PC-9 (cell line): Measurements from ENCODE around the gene EXD3. TPM values are rescaled to one million over a fixed set of nuclear protein-coding genes. Genes with fewer than 3 reads are reported as not detected.

ENCODE experiments used
- BruUV-seq: library from RNA; stranded (reverse); fragments of 400-500 nt; replicated peaks from 2 replicates; lab custom pipeline; 2021; lab: Mats Ljungman, UMichigan
- CTCF ChIA-PET: fragments of 300-600 bp; sonication (Branson Sonifier 250); formaldehyde crosslinking; loops from one replicate; lab custom pipeline; 2022; ENCODE audit warnings: antibody characterized with exemption; lab: Charles Lee
- POLR2A ChIA-PET: fragments of 300-600 bp; sonication (Branson Sonifier 250); formaldehyde crosslinking; loops from one replicate; lab custom pipeline; 2022; ENCODE audit warnings: antibody characterized with exemption; ENCODE audit not compliant: unreplicated experiment; lab: Charles Lee
- DNase-seq, 2 experiments: peaks; one replicate each; pipeline versions ENCODE4 v3.0.0 to v3.0.0-alpha.2; 2015 to 2022; ENCODE audit warnings: mixed read lengths in 1 of 2
- H2AFZ ChIP-seq: fragments of 200-600 bp; sonication (generic); 2 replicates; pipeline ENCODE4 v1.8.1; 2017; ENCODE audit warnings: antibody characterized with exemption
- H3F3A ChIP-seq: fragments of 200-600 bp; sonication (generic); 2 replicates; pipeline ENCODE4 v1.8.1; 2017; ENCODE audit warnings: antibody characterized with exemption, mild to moderate bottlenecking, low read depth; ENCODE audit not compliant: insufficient read depth
- H3K27ac ChIP-seq: fragments of 200-600 bp; sonication (generic); 2 replicates; pipeline ENCODE4 v1.6.1; 2016; ENCODE audit warnings: mixed run types
- H3K27me3 ChIP-seq: fragments of 200-600 bp; sonication (generic); 2 replicates; pipeline ENCODE4 v1.6.1; 2016; ENCODE audit warnings: low read depth, mixed run types; ENCODE audit not compliant: insufficient read depth
- H3K36me3 ChIP-seq: fragments of 200-600 bp; sonication (generic); 2 replicates; pipeline ENCODE4 v1.6.1; 2016; ENCODE audit warnings: low read depth, mixed run types
- H3K4me1 ChIP-seq: fragments of 200-600 bp; sonication (generic); replicated peaks from 2 replicates; pipeline ENCODE4 v1.6.1; 2016; ENCODE audit warnings: mixed run types; ENCODE audit not compliant: insufficient read depth
- H3K4me2 ChIP-seq: fragments of 200-600 bp; sonication (generic); 2 replicates; pipeline ENCODE4 v1.6.1; 2017; ENCODE audit warnings: mixed run types
- H3K4me3 ChIP-seq: fragments of 200-600 bp; sonication (generic); 2 replicates; pipeline ENCODE4 v1.6.1; 2016; ENCODE audit warnings: mixed run types
- H3K79me2 ChIP-seq: fragments of 200-600 bp; sonication (generic); 2 replicates; pipeline ENCODE4 v1.6.1; 2017; ENCODE audit warnings: low read depth, mixed run types
- H3K9me2 ChIP-seq: fragments of 200-600 bp; sonication (generic); 2 replicates; pipeline ENCODE4 v1.8.1; 2017; ENCODE audit warnings: mild to moderate bottlenecking; ENCODE audit not compliant: insufficient read depth
- H3K9me3 ChIP-seq: fragments of 200-600 bp; sonication (generic); 2 replicates; pipeline ENCODE4 v1.8.1; 2016; ENCODE audit warnings: low read depth; ENCODE audit not compliant: insufficient read depth
- H4K20me1 ChIP-seq: fragments of 200-600 bp; sonication (generic); 2 replicates; pipeline ENCODE4 v1.8.1; 2017; ENCODE audit not compliant: insufficient read depth
- EZH2 ChIP-seq: fragments of 200-600 bp; sonication (generic); IDR thresholded peaks from 2 replicates; pipeline ENCODE4 v1.8.0; 2017; ENCODE audit warnings: antibody characterized with exemption, low read depth
- intact Hi-C: fragments of 100-400 bp; cut with micrococcal nuclease; formaldehyde crosslinking; loops from one replicate; pipeline ENCODE4 v1.10.0; 2022; ENCODE audit not compliant: unreplicated experiment
- total RNA-seq: library from RNA; stranded (reverse); gene quantifications from 2 replicates; pipeline ENCODE4 v1.2.3, GENCODE V29; 2021
- TF ChIP-seq, protein P1 (sequence below): fragments of 200-600 bp; sonication (generic); conservative IDR thresholded peaks from 2 replicates; pipeline ENCODE4 v1.6.1; 2017; ENCODE audit warnings: mixed run types, antibody characterized with exemption, mild to moderate bottlenecking, moderate library complexity

The EXD3 gene
- total RNA-seq, 1 experiment from 2014 or later: 23.7 TPM

DNA sequence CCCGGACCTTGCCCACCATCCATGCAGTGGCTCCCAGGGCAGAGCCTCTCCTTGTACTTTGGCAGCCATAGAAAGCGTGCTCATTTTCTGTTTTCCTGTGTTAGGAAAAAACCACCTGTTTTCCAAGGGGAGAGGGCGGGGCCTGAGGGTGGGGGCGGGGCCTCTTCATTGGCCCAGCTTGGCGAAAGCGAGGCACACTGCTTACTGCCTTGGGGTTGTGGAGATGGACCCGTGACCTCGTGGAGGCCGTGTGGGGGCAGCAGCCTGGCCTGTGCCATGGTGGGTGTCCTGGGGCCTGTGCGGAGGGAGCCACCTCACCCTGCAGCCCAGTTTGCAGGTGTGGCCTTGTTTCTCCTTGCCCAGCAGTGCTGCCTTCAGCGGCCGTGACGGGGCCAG, 149.9 kb downstream of the EXD3 start:
- H3K4me2 ChIP-seq: no peak overlapping the region
- H3K27me3 ChIP-seq: no peaks in the 10 kb centered on the region
- no peaks in the 10 kb centered on the region for H3K9me2 ChIP-seq
- POLR2A ChIA-PET: no interaction called here
- CTCF ChIA-PET: no interaction called here
- TF ChIP-seq, protein P1, sequence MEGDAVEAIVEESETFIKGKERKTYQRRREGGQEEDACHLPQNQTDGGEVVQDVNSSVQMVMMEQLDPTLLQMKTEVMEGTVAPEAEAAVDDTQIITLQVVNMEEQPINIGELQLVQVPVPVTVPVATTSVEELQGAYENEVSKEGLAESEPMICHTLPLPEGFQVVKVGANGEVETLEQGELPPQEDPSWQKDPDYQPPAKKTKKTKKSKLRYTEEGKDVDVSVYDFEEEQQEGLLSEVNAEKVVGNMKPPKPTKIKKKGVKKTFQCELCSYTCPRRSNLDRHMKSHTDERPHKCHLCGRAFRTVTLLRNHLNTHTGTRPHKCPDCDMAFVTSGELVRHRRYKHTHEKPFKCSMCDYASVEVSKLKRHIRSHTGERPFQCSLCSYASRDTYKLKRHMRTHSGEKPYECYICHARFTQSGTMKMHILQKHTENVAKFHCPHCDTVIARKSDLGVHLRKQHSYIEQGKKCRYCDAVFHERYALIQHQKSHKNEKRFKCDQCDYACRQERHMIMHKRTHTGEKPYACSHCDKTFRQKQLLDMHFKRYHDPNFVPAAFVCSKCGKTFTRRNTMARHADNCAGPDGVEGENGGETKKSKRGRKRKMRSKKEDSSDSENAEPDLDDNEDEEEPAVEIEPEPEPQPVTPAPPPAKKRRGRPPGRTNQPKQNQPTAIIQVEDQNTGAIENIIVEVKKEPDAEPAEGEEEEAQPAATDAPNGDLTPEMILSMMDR: no peak
- no peak for TF ChIP-seq EZH2
- no peaks in the 10 kb centered on the region for H3K9me3 ChIP-seq
- no peak overlapping the region for H2AFZ ChIP-seq
- no peak overlapping the region for H3K4me3 ChIP-seq
- H3K79me2 ChIP-seq: peaks cover 3% of the 10 kb centered on the region; the same call in 1 of the 2 replicates
- H3F3A ChIP-seq: peaks cover 24% of the 10 kb centered on the region
- peaks cover 12% of the 10 kb centered on the region; the same call in 1 of the 2 replicates for H4K20me1 ChIP-seq
- BruUV-seq: TSS peak; percentile 5
- DNase-seq: no peak
- no peaks in the 10 kb centered on the region for H3K36me3 ChIP-seq
- intact Hi-C loops: no loop called here
- H3K4me1 ChIP-seq: peaks cover 12% of the 10 kb centered on the region
- H3K27ac ChIP-seq: no peak overlapping the region

DNA sequence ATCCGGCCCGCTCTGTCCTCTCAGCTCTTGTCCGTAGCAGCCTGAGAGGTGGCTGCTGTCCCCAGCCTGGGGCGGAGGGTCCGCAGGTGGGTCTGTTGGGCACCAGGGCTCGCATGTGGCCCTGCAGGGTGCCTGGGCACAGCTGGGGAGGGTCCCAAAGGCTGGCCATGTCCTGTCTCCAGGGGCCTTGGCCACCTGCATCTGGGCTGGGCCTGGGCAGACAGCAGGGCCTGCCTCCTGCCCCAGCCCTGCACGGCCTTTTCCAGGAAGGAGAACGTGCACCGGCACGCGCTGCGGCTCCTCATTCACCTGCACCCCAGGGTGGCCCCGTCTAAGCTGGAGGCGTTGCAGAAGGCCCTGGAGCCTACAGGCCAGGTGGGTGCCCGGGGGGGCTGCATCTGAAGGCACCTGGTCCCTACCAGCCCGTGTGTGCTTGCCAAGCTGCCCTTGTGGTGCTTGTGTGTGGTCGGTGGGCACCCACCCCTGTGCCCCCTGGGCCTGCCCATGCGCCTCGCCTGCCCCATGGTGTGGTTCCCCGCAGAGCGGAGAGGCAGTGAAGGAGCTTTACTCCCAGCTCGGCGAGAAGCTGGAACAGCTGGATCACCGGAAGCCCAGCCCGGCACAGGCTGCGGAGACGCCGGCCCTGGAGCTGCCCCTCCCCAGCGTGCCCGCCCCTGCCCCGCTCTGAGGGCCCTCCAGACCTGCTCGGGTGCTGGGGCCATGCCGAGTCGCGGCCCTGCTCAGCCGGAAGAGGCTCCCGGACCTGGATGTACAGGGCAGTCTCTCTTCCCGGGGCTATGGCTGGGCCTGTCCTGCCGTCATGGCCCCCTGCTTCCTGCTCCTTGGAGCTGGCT, 150.5 kb downstream of the EXD3 start:
- H3K27ac ChIP-seq: no peak overlapping the region
- no TSS peak for BruUV-seq
- TF ChIP-seq EZH2: no peak
- TF ChIP-seq, protein P1: no peak
- no peak overlapping the region for H2AFZ ChIP-seq
- no peaks in the 10 kb centered on the region for H3K9me2 ChIP-seq
- no peaks in the 10 kb centered on the region for H3K9me3 ChIP-seq
- H3K4me3 ChIP-seq: no peak overlapping the region
- peaks cover 24% of the 10 kb centered on the region for H3F3A ChIP-seq
- no peaks in the 10 kb centered on the region for H3K36me3 ChIP-seq
- no peaks in the 10 kb centered on the region for H3K79me2 ChIP-seq
- H4K20me1 ChIP-seq: peaks cover 12% of the 10 kb centered on the region; the same call in 1 of the 2 replicates
- ChIA-PET POLR2A (no interaction called here), CTCF (interaction anchor here (0.5 to 0.6 kb wide), 2 partner anchors 12 to 139 kb away, joined by 3 to 6 read pairs; no protein-coding TSS in a partner anchor)
- peaks cover 12% of the 10 kb centered on the region for H3K4me1 ChIP-seq
- no peaks in the 10 kb centered on the region for H3K27me3 ChIP-seq
- no peak for DNase-seq
- intact Hi-C loops: no loop called here
- H3K4me2 ChIP-seq: no peak overlapping the region

DNA sequence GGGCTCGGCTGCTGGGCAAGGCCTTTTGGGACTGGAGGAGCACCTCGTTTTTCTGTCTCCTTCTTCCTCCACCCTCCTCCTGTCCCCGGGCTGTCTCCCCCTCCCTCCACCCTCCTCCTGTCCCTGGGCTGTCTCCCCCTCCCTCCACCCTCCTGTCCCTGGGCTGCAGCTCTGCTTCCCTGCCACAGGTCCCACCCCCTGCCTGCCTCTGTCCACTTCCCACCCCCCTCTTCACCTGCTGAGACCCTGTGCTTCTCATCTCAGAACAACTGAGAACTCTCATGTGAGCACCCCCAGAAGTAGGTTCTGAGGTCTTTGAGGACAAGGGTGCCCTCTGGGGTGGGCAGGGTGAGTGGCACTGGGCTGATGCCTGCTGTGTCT, 151.3 kb downstream of the EXD3 start:
- Histone ChIP-seq H3K27ac (no peak overlapping the region), H3K4me3 (no peak overlapping the region), H3F3A (peaks cover 18% of the 10 kb centered on the region; the same call in 1 of the 2 replicates), H3K4me2 (no peak overlapping the region), H3K9me2 (no peaks in the 10 kb centered on the region), H4K20me1 (peaks cover 12% of the 10 kb centered on the region; the same call in 1 of the 2 replicates), H3K9me3 (no peaks in the 10 kb centered on the region), H3K79me2 (no peaks in the 10 kb centered on the region), H2AFZ (no peak overlapping the region), H3K4me1 (peaks cover 5% of the 10 kb centered on the region), H3K27me3 (no peaks in the 10 kb centered on the region), H3K36me3 (no peaks in the 10 kb centered on the region)
- intact Hi-C loops: no loop called here
- CTCF ChIA-PET: no interaction called here
- POLR2A ChIA-PET: no interaction called here
- no peak for DNase-seq
- BruUV-seq: no TSS peak
- TF ChIP-seq, protein P1: no peak
- TF ChIP-seq EZH2: no peak
